HepG2 (cell line): Measurements from ENCODE around the gene TSSK2. TPM values are rescaled to one million over a fixed set of nuclear protein-coding genes. Genes with fewer than 3 reads are reported as not detected.

Experiments used
- AGO2 ChIP-seq: fragments of 200-400 bp; formaldehyde crosslinking; optimal IDR thresholded peaks from 2 replicates; pipeline ENCODE3; 2017; ENCODE audit warnings: mild to moderate bottlenecking, low read depth, low read length, moderate library complexity
- ARID2 ChIP-seq: sonication (generic); formaldehyde crosslinking; IDR thresholded peaks from 2 replicates; pipeline ENCODE4 v1.8.1; 2022; ENCODE audit warnings: mild to moderate bottlenecking, missing genetic modification reagents, borderline replicate concordance
- BRCA1 ChIP-seq: sonication (generic); formaldehyde crosslinking; IDR thresholded peaks from 2 replicates; pipeline ENCODE4 v1.4.0; 2020; ENCODE audit warnings: missing genetic modification reagents
- BRF2 ChIP-seq: sonication (generic); formaldehyde crosslinking; IDR thresholded peaks from 2 replicates; pipeline ENCODE4 v1.8.1; 2022; ENCODE audit warnings: mild to moderate bottlenecking, missing genetic modification reagents
- GABPB1 ChIP-seq: IDR thresholded peaks from 2 replicates; pipeline ENCODE4 v1.6.1; 2016; ENCODE audit warnings: mild to moderate bottlenecking, missing genetic modification reagents, moderate library complexity, missing compliant biosample characterization
- GATA4 ChIP-seq: sonication (generic); IDR thresholded peaks from 2 replicates; pipeline ENCODE4 v1.6.1; 2016; ENCODE audit warnings: antibody characterized with exemption, low read depth, borderline replicate concordance
- HNF1B ChIP-seq: sonication (generic); formaldehyde crosslinking; IDR thresholded peaks from 2 replicates; pipeline ENCODE4 v1.5.1; 2020; ENCODE audit warnings: mild to moderate bottlenecking, moderate library complexity, missing genetic modification reagents
- HNF4A ChIP-seq: sonication (generic); formaldehyde crosslinking; IDR thresholded peaks from 2 replicates; pipeline ENCODE4 v1.4.0; 2020; ENCODE audit warnings: missing genetic modification reagents
- KAT8 ChIP-seq: IDR thresholded peaks from 2 replicates; pipeline ENCODE4 v1.6.1; 2016; ENCODE audit warnings: missing genetic modification reagents, missing compliant biosample characterization
- KDM2A ChIP-seq: sonication (generic); formaldehyde crosslinking; IDR thresholded peaks from 2 replicates; pipeline ENCODE4 v1.4.0; 2020; ENCODE audit warnings: low read depth, missing genetic modification reagents, borderline replicate concordance
- MEIS2 ChIP-seq: sonication (generic); formaldehyde crosslinking; IDR thresholded peaks from 2 replicates; pipeline ENCODE4 v1.9.0; 2021; ENCODE audit warnings: mild to moderate bottlenecking, missing genetic modification reagents
- NFAT5 ChIP-seq: sonication (generic); formaldehyde crosslinking; IDR thresholded peaks from 2 replicates; pipeline ENCODE4 v1.4.0; 2020; ENCODE audit warnings: missing genetic modification reagents
- POLR2G ChIP-seq: fragments of 200-400 bp; formaldehyde crosslinking; IDR thresholded peaks from 2 replicates; pipeline ENCODE4 v1.6.1; 2018; ENCODE audit warnings: mild to moderate bottlenecking, low read depth, low read length, moderate library complexity
- SOX13 ChIP-seq, 3 experiments: fragments of 450-650 bp in 1 of 3; sonication (generic) in 1 of 3; formaldehyde crosslinking in 1 of 3; IDR thresholded peaks in 2 of 3; conservative IDR thresholded peaks in 1 of 3; 2 replicates each; pipeline versions ENCODE4 v1.5.0 to v1.6.1; 2016 to 2020; ENCODE audit warnings: antibody characterized with exemption in 1 of 3, mild to moderate bottlenecking in 1 of 3, missing compliant biosample characterization in 1 of 3, missing genetic modification reagents in 1 of 3, moderate library complexity in 1 of 3
- ZC3H13 ChIP-seq: sonication (generic); formaldehyde crosslinking; IDR thresholded peaks from 2 replicates; pipeline ENCODE4 v1.8.1; 2023; ENCODE audit warnings: mild to moderate bottlenecking, missing genetic modification reagents, moderate library complexity
- ZNF138 ChIP-seq: sonication (generic); formaldehyde crosslinking; IDR thresholded peaks from 2 replicates; pipeline ENCODE4 v1.5.0; 2020; ENCODE audit warnings: mild to moderate bottlenecking, low read depth, missing genetic modification reagents
- ZNF224 ChIP-seq: sonication (generic); formaldehyde crosslinking; IDR thresholded peaks from 2 replicates; pipeline ENCODE4 v1.5.0; 2020; ENCODE audit warnings: mild to moderate bottlenecking, missing genetic modification reagents
- ZNF550 ChIP-seq: sonication (generic); formaldehyde crosslinking; IDR thresholded peaks from 2 replicates; pipeline ENCODE4 v1.4.0; 2020; ENCODE audit warnings: mild to moderate bottlenecking, missing genetic modification reagents, borderline replicate concordance
- ZNF572 ChIP-seq: sonication (generic); formaldehyde crosslinking; IDR thresholded peaks from 2 replicates; pipeline ENCODE4 v1.5.1; 2020; ENCODE audit warnings: mild to moderate bottlenecking, missing genetic modification reagents
- ZNF709 ChIP-seq: sonication (generic); formaldehyde crosslinking; IDR thresholded peaks from 2 replicates; pipeline ENCODE4 v1.5.0; 2020; ENCODE audit warnings: mild to moderate bottlenecking, missing genetic modification reagents
- polyA plus RNA-seq, 8 experiments: library from polyadenylated mRNA; depleted of rRNA in 3 of 8; stranded (reverse) in 7 of 8; unstranded in 1 of 8; fragments of >200 nt; fragmentation: Illumina TruSeq in 4 of 8; extraction: Trizol in 4 of 8; gene quantifications; 2 replicates each; pipeline versions ENCODE4 v1.2.1 to v1.2.3, GENCODE V29; 2011 to 2016; ENCODE audit warnings: low read depth in 4 of 8, missing spikeins in 1 of 8, mixed read lengths in 1 of 8; ENCODE audit not compliant: insufficient read depth in 1 of 8
- total RNA-seq, 5 experiments: library from RNA; depleted of rRNA; stranded (reverse); fragments of >200 nt; fragmentation: Illumina TruSeq; extraction: Trizol; gene quantifications; 2 replicates each; pipeline ENCODE4 v1.2.3, GENCODE V29; 2016; ENCODE audit warnings: low read depth in 1 of 5

Gene TSSK2
- total and polyA plus RNA-seq, 2 of the 13 experiments (the other 11 are each of a cell fraction or from before 2014, with no cell fraction given), result not detected

GRCh38 chr22:19178657-19179496 is 47.8 kb downstream of the TSSK2 start, which contains the start of gene SLC25A1 (continued):
- TF ChIP-seq ZNF138 (0 out of 2 replicates have a peak, but pooled peaks have one; percentile 68), KDM2A (CRISPR knock-in tag) (peak; percentile 84), ARID2 (CRISPR knock-in tag) (no peak), SOX13 (IDR thresholded peaks at IDR 0.05) (no peak), SOX13 (CRISPR knock-in tag; conservative IDR thresholded peaks at IDR 0.05 in 1 of 2, IDR thresholded peaks at IDR 0.05 in 1 of 2) (peak in 1 of 2 experiments; percentile 31; a peak in 1 of 4 replicates), ZNF709 (CRISPR knock-in tag) (peak; percentile 62; the same call in 1 of the 2 replicates), ZNF224 (CRISPR knock-in tag) (0 out of 2 replicates have a peak, but pooled peaks have one; percentile 56), AGO2 (peak; percentile 27), HNF4A (CRISPR knock-in tag) (peak; percentile 78), ZC3H13 (CRISPR knock-in tag) (peak; percentile 46), NFAT5 (CRISPR knock-in tag) (peak; percentile 60; the same call in 1 of the 2 replicates), ZNF572 (CRISPR knock-in tag) (0 out of 2 replicates have a peak, but pooled peaks have one; percentile 24), BRF2 (CRISPR knock-in tag) (0 out of 2 replicates have a peak, but pooled peaks have one; percentile 22), POLR2G (peak; percentile 95), GATA4 (peak; percentile 72; the same call in 1 of the 2 replicates), BRCA1 (0 out of 2 replicates have a peak, but pooled peaks have one; percentile 60), GABPB1 (CRISPR knock-in tag) (peak; percentile 62; the same call in 1 of the 2 replicates), HNF1B (CRISPR knock-in tag) (peak; percentile 65; the same call in 1 of the 2 replicates), KAT8 (CRISPR knock-in tag) (peak; percentile 39; the same call in 1 of the 2 replicates), MEIS2 (CRISPR knock-in tag) (peak; percentile 5; the same call in 1 of the 2 replicates), ZNF550 (CRISPR knock-in tag) (no peak)
